OCI-LY7 (cell line): ENCODE data around the gene COL9A3. TPM values are rescaled to one million over a fixed set of nuclear protein-coding genes. Genes with fewer than 3 reads are reported as not detected.

ENCODE experiments used
- BruUV-seq: library from RNA; stranded (reverse); fragments of 400-500 nt; replicated peaks from 2 replicates; lab custom pipeline; 2021; lab: Mats Ljungman, UMichigan
- CTCF ChIA-PET: fragments of 300-600 bp; sonication (Branson Sonifier 250); formaldehyde crosslinking; loops from one replicate; lab custom pipeline; 2022; ENCODE audit warnings: antibody characterized with exemption; ENCODE audit not compliant: unreplicated experiment; lab: Charles Lee
- POLR2A ChIA-PET: fragments of 300-600 bp; sonication (Branson Sonifier 250); formaldehyde crosslinking; loops from one replicate; lab custom pipeline; 2022; ENCODE audit warnings: antibody characterized with exemption; lab: Charles Lee
- DNase-seq: peaks from one replicate; pipeline ENCODE4 v3.0.0-alpha.2; 2015; ENCODE audit warnings: low spot score
- H2AFZ ChIP-seq: fragments of 200-600 bp; sonication (generic), shearing (Covaris generic); 2 replicates; pipeline ENCODE4 v1.6.1; 2014; ENCODE audit warnings: mild to moderate bottlenecking, antibody characterized with exemption, low read length, moderate library complexity
- H3K27ac ChIP-seq: fragments of 200-600 bp; sonication (generic); 2 replicates; pipeline ENCODE4 v1.5.1; 2014; ENCODE audit warnings: mixed run types, low read depth, mild to moderate bottlenecking, moderate library complexity, low read length, inconsistent platforms; ENCODE audit not compliant: poor library complexity, severe bottlenecking
- H3K36me3 ChIP-seq: fragments of 200-600 bp; sonication (generic); 2 replicates; pipeline ENCODE4 v1.6.1; 2014; ENCODE audit warnings: mild to moderate bottlenecking, antibody characterized with exemption, low read length, moderate library complexity, mixed read lengths; ENCODE audit not compliant: insufficient read depth
- H3K4me1 ChIP-seq: fragments of 200-600 bp; sonication (generic); 2 replicates; pipeline ENCODE4 v1.5.1; 2014; ENCODE audit warnings: mild to moderate bottlenecking, low read length; ENCODE audit not compliant: insufficient read depth, poor library complexity, severe bottlenecking
- H3K4me2 ChIP-seq: fragments of 200-600 bp; sonication (generic); 2 replicates; pipeline ENCODE4 v1.6.1; 2014; ENCODE audit warnings: mild to moderate bottlenecking, low read length
- H3K4me3 ChIP-seq: fragments of 200-600 bp; sonication (generic); 2 replicates; pipeline ENCODE4 v1.5.1; 2014; ENCODE audit warnings: mild to moderate bottlenecking, low read depth, low read length; ENCODE audit not compliant: poor library complexity, severe bottlenecking
- H3K79me2 ChIP-seq: fragments of 200-600 bp; sonication (generic); 2 replicates; pipeline ENCODE4 v1.6.1; 2016; ENCODE audit warnings: low read depth, mild to moderate bottlenecking, low read length, moderate library complexity, mixed read lengths; ENCODE audit not compliant: insufficient read depth
- H3K9me2 ChIP-seq: fragments of 200-600 bp; sonication (generic); 2 replicates; pipeline ENCODE4 v1.6.1; 2016; ENCODE audit warnings: mild to moderate bottlenecking, low read length, mixed read lengths; ENCODE audit not compliant: insufficient read depth
- H3K9me3 ChIP-seq: fragments of 200-600 bp; sonication (generic); 2 replicates; pipeline ENCODE4 v1.6.1; 2014; ENCODE audit warnings: mild to moderate bottlenecking, mixed run types, low read length, mixed read lengths
- H4K20me1 ChIP-seq: fragments of 200-600 bp; sonication (generic); 2 replicates; pipeline ENCODE4 v1.6.1; 2014; ENCODE audit warnings: mild to moderate bottlenecking, antibody characterized with exemption, low read length, moderate library complexity, mixed read lengths; ENCODE audit not compliant: insufficient read depth
- EZH2phosphoT487 ChIP-seq: fragments of 200-600 bp; sonication (generic); IDR thresholded peaks from 2 replicates; pipeline ENCODE4 v1.6.1; 2018; ENCODE audit warnings: low read depth, borderline replicate concordance, mild to moderate bottlenecking, mixed run types, antibody characterized with exemption, low read length, moderate library complexity, mixed read lengths
- intact Hi-C: fragments of 100-400 bp; cut with micrococcal nuclease; formaldehyde crosslinking; loops from one replicate; pipeline ENCODE4 v1.10.0; 2022; ENCODE audit not compliant: unreplicated experiment
- total RNA-seq, 2 experiments: library from RNA; depleted of rRNA in 1 of 2; stranded (reverse); fragments of >200 nt in 1 of 2; shearing (Covaris generic) in 1 of 2; gene quantifications; 2 replicates each; pipeline ENCODE4 v1.2.3, GENCODE V29; 2014 to 2022
- TF ChIP-seq, protein P1 (sequence below): fragments of 200-600 bp; sonication (generic); conservative IDR thresholded peaks from 2 replicates; pipeline ENCODE4 v1.5.1; 2014; ENCODE audit warnings: mild to moderate bottlenecking, antibody characterized with exemption, low read length, moderate library complexity, mixed read lengths

Gene COL9A3
- total RNA-seq, 2 experiments from 2014 or later = 1.7 to 5.2 TPM

GRCh38 chr20:62874964-62875344 lies 58.1 kb downstream of the COL9A3 start:
- BruUV-seq = no TSS peak
- Histone ChIP-seq H3K4me1 (no peaks in the 10 kb centered on the region), H3K79me2 (no peaks in the 10 kb centered on the region), H3K9me3 (no peaks in the 10 kb centered on the region), H2AFZ (no peak overlapping the region), H3K4me2 (no peak overlapping the region), H4K20me1 (no peaks in the 10 kb centered on the region), H3K4me3 (no peak overlapping the region), H3K9me2 (no peaks in the 10 kb centered on the region), H3K36me3 (peaks cover 3% of the 10 kb centered on the region), H3K27ac (no peak overlapping the region)
- no peak for TF ChIP-seq EZH2phosphoT487
- TF ChIP-seq, protein P1, sequence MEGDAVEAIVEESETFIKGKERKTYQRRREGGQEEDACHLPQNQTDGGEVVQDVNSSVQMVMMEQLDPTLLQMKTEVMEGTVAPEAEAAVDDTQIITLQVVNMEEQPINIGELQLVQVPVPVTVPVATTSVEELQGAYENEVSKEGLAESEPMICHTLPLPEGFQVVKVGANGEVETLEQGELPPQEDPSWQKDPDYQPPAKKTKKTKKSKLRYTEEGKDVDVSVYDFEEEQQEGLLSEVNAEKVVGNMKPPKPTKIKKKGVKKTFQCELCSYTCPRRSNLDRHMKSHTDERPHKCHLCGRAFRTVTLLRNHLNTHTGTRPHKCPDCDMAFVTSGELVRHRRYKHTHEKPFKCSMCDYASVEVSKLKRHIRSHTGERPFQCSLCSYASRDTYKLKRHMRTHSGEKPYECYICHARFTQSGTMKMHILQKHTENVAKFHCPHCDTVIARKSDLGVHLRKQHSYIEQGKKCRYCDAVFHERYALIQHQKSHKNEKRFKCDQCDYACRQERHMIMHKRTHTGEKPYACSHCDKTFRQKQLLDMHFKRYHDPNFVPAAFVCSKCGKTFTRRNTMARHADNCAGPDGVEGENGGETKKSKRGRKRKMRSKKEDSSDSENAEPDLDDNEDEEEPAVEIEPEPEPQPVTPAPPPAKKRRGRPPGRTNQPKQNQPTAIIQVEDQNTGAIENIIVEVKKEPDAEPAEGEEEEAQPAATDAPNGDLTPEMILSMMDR = no peak
- CTCF ChIA-PET = interaction anchor here (0.8 kb wide), 1 partner anchor 52 kb away, joined by 3 read pairs; no protein-coding TSS in a partner anchor
- POLR2A ChIA-PET = no interaction called here
- no peak for DNase-seq
- intact Hi-C loops = no loop called here

GRCh38 chr20:62875419-62876361 lies 58.8 kb downstream of the COL9A3 start:
- no peak overlapping the region for H2AFZ ChIP-seq

More at GRCh38 chr20:62875419-62876361, 58.8 kb downstream of the COL9A3 start:
- DNase-seq = no peak
- BruUV-seq = no TSS peak
- H3K4me1 ChIP-seq = no peaks in the 10 kb centered on the region
- H3K9me3 ChIP-seq = no peaks in the 10 kb centered on the region
- intact Hi-C loops = no loop called here
- ChIA-PET CTCF (interaction anchor here (1.1 kb wide), 1 partner anchor 14 kb away, joined by 3 read pairs; the partner anchor contains the start of gene TCFL5), POLR2A (no interaction called here)
- H3K9me2 ChIP-seq = no peaks in the 10 kb centered on the region
- no peak overlapping the region for H3K4me3 ChIP-seq
- H3K27ac ChIP-seq = no peak overlapping the region
- no peak for TF ChIP-seq EZH2phosphoT487
- TF ChIP-seq, protein P1 = no peak
- peaks cover 7% of the 10 kb centered on the region for H3K36me3 ChIP-seq
- no peak overlapping the region for H3K4me2 ChIP-seq
- no peaks in the 10 kb centered on the region for H4K20me1 ChIP-seq
- H3K79me2 ChIP-seq = no peaks in the 10 kb centered on the region
